Ishikawa (cell line): ENCODE data around the gene MAP3K5.

Experiments
- CEBPB ChIP-seq: IDR thresholded peaks from 2 replicates; pipeline ENCODE4 v1.6.1; 2012
- CREB1 ChIP-seq: IDR thresholded peaks from 2 replicates; pipeline ENCODE4 v1.6.1; 2012; ENCODE audit warnings: low read depth
- EGR1 ChIP-seq: IDR thresholded peaks from 2 replicates; pipeline ENCODE4 v1.6.1; 2012
- EP300 ChIP-seq: IDR thresholded peaks from 2 replicates; pipeline ENCODE4 v1.6.1; 2012; ENCODE audit warnings: borderline replicate concordance
- FOXM1 ChIP-seq: IDR thresholded peaks from 2 replicates; pipeline ENCODE4 v1.6.1; 2012; ENCODE audit warnings: low read depth, borderline replicate concordance
- NFIC ChIP-seq: IDR thresholded peaks from 2 replicates; pipeline ENCODE4 v1.6.1; 2012
- RAD21 ChIP-seq: IDR thresholded peaks from 2 replicates; pipeline ENCODE4 v1.6.1; 2012; ENCODE audit warnings: low read depth
- TAF1 ChIP-seq: IDR thresholded peaks from 2 replicates; pipeline ENCODE4 v1.6.1; 2012; ENCODE audit warnings: low read depth, mild to moderate bottlenecking
- TCF12 ChIP-seq: IDR thresholded peaks from 2 replicates; pipeline ENCODE4 v1.6.1; 2012; ENCODE audit warnings: low read depth
- TEAD4 ChIP-seq: IDR thresholded peaks from 2 replicates; pipeline ENCODE4 v1.6.1; 2012
- YY1 ChIP-seq: IDR thresholded peaks from 2 replicates; pipeline ENCODE4 v1.6.1; 2012; ENCODE audit warnings: low read depth
- ZBTB7A ChIP-seq: IDR thresholded peaks from 2 replicates; pipeline ENCODE4 v1.6.1; 2012; ENCODE audit warnings: low read depth
- TF ChIP-seq, protein P1 (sequence below): IDR thresholded peaks from 2 replicates; pipeline ENCODE4 v1.6.1; 2012
- TF ChIP-seq, protein P2 (sequence below): IDR thresholded peaks from 2 replicates; pipeline ENCODE4 v1.6.1; 2012
- TF ChIP-seq, protein P3 (sequence below): IDR thresholded peaks from 2 replicates; pipeline ENCODE4 v1.6.1; 2012; ENCODE audit warnings: low read depth, mild to moderate bottlenecking

MAP3K5 gene

DNA sequence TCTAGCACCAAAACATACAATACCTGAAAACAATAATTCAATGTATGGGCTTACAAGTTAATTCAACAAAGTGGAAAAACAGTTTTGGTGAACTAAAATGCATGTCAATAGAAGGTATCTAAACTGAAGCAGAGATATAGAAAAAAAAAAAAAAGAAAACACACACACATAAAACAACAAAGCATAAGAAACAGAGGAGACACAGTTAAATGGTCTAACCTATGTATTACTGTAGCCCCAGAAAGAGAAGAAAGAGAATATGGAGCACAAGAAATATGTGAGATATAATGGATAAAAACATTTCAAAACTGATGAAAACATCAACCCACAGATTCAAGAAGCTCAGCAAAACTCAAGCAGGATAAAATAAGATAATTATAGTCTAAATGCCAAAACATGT, 118.7 kb downstream of the MAP3K5 start:
- TF ChIP-seq ZBTB7A (no peak), CREB1 (no peak), CEBPB (no peak), EGR1 (no peak), EP300 (no peak), FOXM1 (no peak), NFIC (no peak), TEAD4 (no peak), YY1 (no peak), TCF12 (no peak), RAD21 (no peak)
- TF ChIP-seq, protein P1, sequence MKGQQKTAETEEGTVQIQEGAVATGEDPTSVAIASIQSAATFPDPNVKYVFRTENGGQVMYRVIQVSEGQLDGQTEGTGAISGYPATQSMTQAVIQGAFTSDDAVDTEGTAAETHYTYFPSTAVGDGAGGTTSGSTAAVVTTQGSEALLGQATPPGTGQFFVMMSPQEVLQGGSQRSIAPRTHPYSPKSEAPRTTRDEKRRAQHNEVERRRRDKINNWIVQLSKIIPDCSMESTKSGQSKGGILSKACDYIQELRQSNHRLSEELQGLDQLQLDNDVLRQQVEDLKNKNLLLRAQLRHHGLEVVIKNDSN, result no peak
- TF ChIP-seq, protein P2, sequence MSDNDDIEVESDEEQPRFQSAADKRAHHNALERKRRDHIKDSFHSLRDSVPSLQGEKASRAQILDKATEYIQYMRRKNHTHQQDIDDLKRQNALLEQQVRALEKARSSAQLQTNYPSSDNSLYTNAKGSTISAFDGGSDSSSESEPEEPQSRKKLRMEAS, result no peak

DNA sequence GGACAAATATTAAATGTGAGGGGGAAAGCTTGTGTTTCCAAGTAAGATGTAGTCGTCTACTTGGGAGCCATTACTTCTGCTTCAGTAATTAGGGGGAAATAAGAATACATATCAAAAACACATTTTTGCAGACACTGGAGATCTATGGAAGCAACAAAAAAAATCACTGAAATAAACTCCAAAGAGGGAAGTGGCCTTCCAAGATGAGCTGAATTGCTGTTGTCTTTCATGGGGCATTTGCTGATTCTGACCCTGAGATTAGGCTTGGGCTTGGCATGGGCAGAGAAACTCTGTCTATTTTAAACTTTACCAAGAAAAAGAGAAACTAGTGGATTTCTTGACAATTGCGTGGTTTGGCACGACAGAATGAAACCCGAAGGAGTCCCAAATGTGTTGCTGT, 120.1 kb downstream of the MAP3K5 start:
- TF ChIP-seq ZBTB7A (no peak), NFIC (no peak), FOXM1 (no peak), CEBPB (no peak), EP300 (no peak), TCF12 (no peak), CREB1 (no peak)
- TF ChIP-seq, protein P2, result no peak
- TF ChIP-seq, protein P3, sequence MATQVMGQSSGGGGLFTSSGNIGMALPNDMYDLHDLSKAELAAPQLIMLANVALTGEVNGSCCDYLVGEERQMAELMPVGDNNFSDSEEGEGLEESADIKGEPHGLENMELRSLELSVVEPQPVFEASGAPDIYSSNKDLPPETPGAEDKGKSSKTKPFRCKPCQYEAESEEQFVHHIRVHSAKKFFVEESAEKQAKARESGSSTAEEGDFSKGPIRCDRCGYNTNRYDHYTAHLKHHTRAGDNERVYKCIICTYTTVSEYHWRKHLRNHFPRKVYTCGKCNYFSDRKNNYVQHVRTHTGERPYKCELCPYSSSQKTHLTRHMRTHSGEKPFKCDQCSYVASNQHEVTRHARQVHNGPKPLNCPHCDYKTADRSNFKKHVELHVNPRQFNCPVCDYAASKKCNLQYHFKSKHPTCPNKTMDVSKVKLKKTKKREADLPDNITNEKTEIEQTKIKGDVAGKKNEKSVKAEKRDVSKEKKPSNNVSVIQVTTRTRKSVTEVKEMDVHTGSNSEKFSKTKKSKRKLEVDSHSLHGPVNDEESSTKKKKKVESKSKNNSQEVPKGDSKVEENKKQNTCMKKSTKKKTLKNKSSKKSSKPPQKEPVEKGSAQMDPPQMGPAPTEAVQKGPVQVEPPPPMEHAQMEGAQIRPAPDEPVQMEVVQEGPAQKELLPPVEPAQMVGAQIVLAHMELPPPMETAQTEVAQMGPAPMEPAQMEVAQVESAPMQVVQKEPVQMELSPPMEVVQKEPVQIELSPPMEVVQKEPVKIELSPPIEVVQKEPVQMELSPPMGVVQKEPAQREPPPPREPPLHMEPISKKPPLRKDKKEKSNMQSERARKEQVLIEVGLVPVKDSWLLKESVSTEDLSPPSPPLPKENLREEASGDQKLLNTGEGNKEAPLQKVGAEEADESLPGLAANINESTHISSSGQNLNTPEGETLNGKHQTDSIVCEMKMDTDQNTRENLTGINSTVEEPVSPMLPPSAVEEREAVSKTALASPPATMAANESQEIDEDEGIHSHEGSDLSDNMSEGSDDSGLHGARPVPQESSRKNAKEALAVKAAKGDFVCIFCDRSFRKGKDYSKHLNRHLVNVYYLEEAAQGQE, result no peak

DNA sequence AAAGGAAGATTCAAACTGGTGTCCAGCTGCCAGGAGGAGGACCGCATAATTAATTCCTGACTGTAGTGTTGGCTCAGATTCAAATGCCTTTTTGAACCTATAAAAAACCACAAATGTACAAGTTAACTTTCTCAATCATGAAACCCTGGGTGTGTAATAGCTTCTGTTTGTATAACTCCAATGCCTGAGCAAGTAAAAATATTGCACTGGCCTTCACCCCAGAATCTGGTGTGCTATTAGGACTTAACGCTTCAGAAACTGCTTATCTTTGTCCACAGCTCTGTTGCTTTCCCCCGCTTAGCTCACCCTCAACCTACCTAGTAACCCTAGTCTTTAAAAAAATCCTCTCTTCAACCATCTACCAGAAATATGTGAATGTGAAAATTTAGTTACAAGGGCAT, 123.0 kb downstream of the MAP3K5 start:
- no peak for TF ChIP-seq TAF1
- TF ChIP-seq, protein P1, result no peak
- no peak for TF ChIP-seq RAD21
- TF ChIP-seq, protein P3, result no peak
- TF ChIP-seq, protein P2, result no peak
- no peak for TF ChIP-seq CREB1
- no peak for TF ChIP-seq TCF12
- no peak for TF ChIP-seq CEBPB
- TF ChIP-seq TEAD4, result no peak
- TF ChIP-seq NFIC, result no peak
- TF ChIP-seq FOXM1, result no peak
- TF ChIP-seq EP300, result no peak
- no peak for TF ChIP-seq YY1
- TF ChIP-seq EGR1, result no peak
- TF ChIP-seq ZBTB7A, result no peak

DNA sequence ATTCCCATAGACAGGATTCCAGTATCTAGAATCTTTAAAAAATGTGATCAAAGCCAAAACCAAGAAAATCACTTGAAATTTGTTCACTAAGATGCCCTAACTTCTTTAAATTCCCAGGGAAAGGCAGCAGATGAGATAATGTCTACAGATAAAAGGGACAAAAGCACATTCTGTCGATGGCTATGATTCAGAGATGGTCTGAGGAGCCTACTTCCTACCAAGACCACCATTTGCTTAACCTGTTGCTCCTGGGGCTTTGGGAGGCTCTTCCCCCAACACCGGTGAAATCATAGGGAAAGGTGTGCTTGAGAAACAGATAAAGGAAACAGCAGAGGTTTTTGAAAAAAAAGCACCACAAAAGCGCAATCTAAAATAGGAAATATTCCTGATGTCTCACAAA, 123.7 kb downstream of the MAP3K5 start:
- TF ChIP-seq FOXM1 (no peak), RAD21 (no peak), TCF12 (no peak), CEBPB (no peak), CREB1 (no peak), EP300 (no peak)
- TF ChIP-seq, protein P2, result no peak
- TF ChIP-seq, protein P1, result no peak

DNA sequence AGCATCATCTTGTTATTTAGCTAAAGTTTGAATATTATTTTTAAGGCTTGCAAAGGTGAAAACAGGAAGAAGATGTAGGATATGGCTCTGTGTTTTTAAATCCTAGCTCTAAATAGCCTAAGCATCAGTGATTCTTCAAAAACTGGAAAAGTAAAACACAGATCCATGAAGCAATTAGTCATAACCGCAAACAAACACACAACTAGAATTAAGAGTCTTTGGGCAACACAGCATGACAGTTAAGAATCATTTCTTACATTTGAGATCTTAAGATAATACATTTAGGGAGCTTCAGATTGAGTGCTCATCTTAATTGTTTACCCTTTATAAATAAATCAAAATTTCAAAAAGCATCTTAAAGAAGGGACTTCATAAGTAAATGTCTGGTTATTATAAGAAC, 126.2 kb downstream of the MAP3K5 start:
- TF ChIP-seq ZBTB7A, result no peak
- TF ChIP-seq TEAD4, result no peak
- TF ChIP-seq TCF12, result no peak
- no peak for TF ChIP-seq NFIC
- TF ChIP-seq EP300, result no peak
- no peak for TF ChIP-seq RAD21
- TF ChIP-seq FOXM1, result no peak
- TF ChIP-seq, protein P3, result no peak
- TF ChIP-seq, protein P1, result no peak
- TF ChIP-seq, protein P2, result no peak
- no peak for TF ChIP-seq YY1
- TF ChIP-seq EGR1, result no peak
- TF ChIP-seq TAF1, result no peak
- no peak for TF ChIP-seq CEBPB
- no peak for TF ChIP-seq CREB1
